Stimulated activated naive B cell treated with anti-CD40 and anti-IgM and Interleukin-4, amounts not matched to agents 10 μg/mL and 1 μg/mL and 100 μg/mL, for 72 hours (primary cell): ENCODE results near the gene DNAJA2.
"Not testable (repeated sequence)": the region's sequence is repeated elsewhere in the genome, so short reads cannot be mapped to it uniquely, and the experiment has no call there.

Source experiments
- ATAC-seq, 2 donors: fragments of 150-1000 bp; cut with Tn5 transposase; replicated peaks; 2 replicates each; pipeline ENCODE4 v1.10.0; 2021; ENCODE audit warnings: moderate library complexity in 1 of 2
- DNase-seq: peaks from one replicate; pipeline ENCODE4 v3.0.0; 2021
- H3K27ac Mint-ChIP-seq: one replicate; pipeline ENCODE4 v1.8.0; 2022; ENCODE audit warnings: mild to moderate bottlenecking, mixed read lengths
- H3K27me3 Mint-ChIP-seq, 2 donors: one replicate each; pipeline ENCODE4 v1.8.0; 2022; ENCODE audit warnings: mixed read lengths in 2 of 2
- H3K36me3 Mint-ChIP-seq, 2 donors: one replicate each; pipeline ENCODE4 v1.8.0; 2022; ENCODE audit warnings: mixed read lengths in 2 of 2, mild to moderate bottlenecking in 1 of 2
- H3K4me1 Mint-ChIP-seq, 2 donors: one replicate each; pipeline ENCODE4 v1.8.0; 2022; ENCODE audit warnings: mixed read lengths in 2 of 2, mild to moderate bottlenecking in 1 of 2
- H3K4me3 Mint-ChIP-seq, 2 donors: one replicate each; pipeline ENCODE4 v1.8.0; 2022; ENCODE audit warnings: mild to moderate bottlenecking in 2 of 2, mixed read lengths in 2 of 2, moderate library complexity in 1 of 2
- H3K9me3 Mint-ChIP-seq, 2 donors: one replicate each; pipeline ENCODE4 v1.8.0; 2022; ENCODE audit warnings: mixed read lengths in 2 of 2, mild to moderate bottlenecking in 1 of 2

The DNAJA2 gene

DNA sequence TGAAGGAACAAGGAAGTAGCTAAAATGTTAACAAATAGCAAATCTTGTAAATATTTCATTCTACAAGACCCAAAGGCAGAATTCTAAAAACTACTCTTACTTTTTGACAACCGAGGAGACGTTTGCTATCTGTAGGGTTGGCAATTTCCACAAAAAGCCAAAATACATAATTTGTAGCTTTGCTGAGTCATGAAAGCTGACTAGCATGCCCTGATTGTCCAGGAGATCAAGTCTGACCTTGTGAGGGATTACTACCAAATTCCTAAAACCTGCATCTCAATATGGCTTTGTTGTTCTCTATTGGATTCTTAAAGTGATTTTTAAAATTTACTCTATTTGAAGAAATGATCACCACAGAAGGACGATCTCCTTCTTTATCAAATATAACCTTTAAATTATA lies 10.8 kb downstream of the DNAJA2 start:
- H3K4me1 Mint-ChIP-seq, result peaks cover 24 to 39% of the 10 kb centered on the region in 2 donors
- no peak for DNase-seq
- no peaks in the 10 kb centered on the region for H3K9me3 Mint-ChIP-seq
- ATAC-seq, result no peak
- peak overlapping the region; percentile 81 for H3K27ac Mint-ChIP-seq
- peaks cover 32 to 62% of the 10 kb centered on the region in 2 donors for H3K36me3 Mint-ChIP-seq
- no peaks in the 10 kb centered on the region for H3K27me3 Mint-ChIP-seq
- H3K4me3 Mint-ChIP-seq, result no peak overlapping the region

DNA sequence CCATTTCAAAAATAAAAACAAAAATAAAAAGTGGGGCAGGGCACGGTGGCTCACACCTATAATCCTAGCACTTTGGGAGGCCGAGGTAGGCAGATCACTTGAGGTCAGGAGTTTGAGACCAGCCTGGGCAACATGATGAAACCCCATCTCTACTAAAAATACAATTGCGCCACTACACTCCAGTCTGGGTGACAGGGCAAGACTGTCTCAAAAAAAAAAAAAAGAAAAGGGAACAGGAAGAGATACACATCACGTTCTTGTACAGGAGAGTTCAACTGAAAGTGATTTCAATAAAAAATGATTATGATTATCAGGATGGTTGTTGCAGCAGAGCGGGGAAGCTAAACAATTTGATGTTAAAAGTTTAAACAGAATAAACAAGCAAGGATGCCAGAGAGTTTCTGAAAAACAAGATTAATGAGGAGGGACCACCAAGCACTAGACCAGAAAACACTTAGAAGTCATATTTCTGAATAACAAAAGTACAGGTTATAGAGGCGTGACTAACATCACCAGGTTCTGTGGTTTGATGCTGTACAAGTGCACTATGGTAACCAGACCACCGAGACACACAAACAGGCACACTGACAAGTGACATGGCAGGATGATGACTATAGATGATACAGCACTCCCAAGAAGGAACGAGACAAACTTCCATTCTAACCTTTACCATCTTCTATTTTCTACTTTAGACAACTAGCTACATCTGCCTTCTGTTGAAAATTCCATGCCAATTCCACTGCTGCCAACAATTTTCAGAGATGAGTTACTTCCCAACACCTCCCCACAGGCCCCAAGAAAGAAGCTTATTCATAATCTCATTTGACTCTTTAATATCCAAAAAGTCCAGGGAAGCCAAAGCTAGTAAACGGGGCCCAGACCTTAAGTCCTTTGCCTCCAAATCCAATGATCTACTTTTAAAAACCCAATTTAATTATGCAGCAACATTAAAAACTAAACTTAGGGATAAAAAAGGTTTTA lies 11.8 kb downstream of the DNAJA2 start:
- ATAC-seq (peak; percentile 90 to 95), DNase-seq (no peak)
- Mint-ChIP-seq H3K4me1 (peaks cover 21 to 35% of the 10 kb centered on the region in 2 donors), H3K27me3 (no peaks in the 10 kb centered on the region), H3K9me3 (no peaks in the 10 kb centered on the region), H3K4me3 (no peak overlapping the region), H3K36me3 (peaks cover 32 to 63% of the 10 kb centered on the region in 2 donors), H3K27ac (peak overlapping the region; percentile 81)

DNA sequence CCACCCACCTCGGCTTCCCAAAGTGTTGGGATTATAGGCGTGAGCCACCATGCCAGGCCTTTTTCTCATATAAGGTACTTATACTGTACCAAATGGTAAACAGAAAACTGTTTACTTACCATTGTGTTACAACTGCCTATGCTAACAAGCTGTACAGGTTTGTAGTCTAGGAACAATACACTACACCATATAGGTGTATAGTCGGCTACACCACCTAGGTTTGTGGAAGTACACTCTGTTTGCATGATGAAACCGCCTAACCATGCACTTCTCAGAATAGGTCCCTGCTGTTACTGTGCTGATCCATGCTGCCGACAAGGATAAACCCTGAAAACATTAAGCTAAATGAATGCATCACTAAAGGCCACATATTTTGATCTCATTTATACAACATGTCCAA lies 18.9 kb downstream of the DNAJA2 start:
- H3K36me3 Mint-ChIP-seq, result peaks cover 26 to 32% of the 10 kb centered on the region in 2 donors
- H3K4me1 Mint-ChIP-seq, result peaks cover 2 to 13% of the 10 kb centered on the region in 2 donors
- no peaks in the 10 kb centered on the region for H3K27me3 Mint-ChIP-seq
- no peak for DNase-seq
- H3K9me3 Mint-ChIP-seq, result no peaks in the 10 kb centered on the region
- H3K4me3 Mint-ChIP-seq, result no peak overlapping the region
- no peak for ATAC-seq
- H3K27ac Mint-ChIP-seq, result no peak overlapping the region

DNA sequence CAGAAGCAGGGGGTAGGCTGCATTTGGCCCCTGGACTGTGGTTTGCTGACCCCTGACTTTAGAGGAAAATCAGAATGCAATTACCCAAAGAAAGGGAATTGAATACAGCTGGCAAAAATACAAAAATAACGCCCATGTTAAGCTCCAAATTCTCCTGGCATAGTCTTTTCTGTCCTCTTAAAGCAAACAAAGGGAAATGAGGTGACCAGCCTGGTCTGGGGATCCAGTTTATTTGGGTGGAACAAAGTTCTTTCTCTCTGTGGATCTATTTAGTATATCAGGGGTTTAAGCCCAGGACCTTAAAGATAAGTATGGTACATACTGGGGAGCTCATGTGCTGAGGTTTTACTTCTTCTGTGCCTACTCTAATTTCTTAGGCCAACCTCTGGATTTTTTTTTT lies 23.5 kb downstream of the DNAJA2 start:
- no peaks in the 10 kb centered on the region for H3K27me3 Mint-ChIP-seq
- H3K27ac Mint-ChIP-seq, result no peak overlapping the region
- no peak for DNase-seq
- no peaks in the 10 kb centered on the region for H3K9me3 Mint-ChIP-seq
- H3K4me1 Mint-ChIP-seq, result peaks cover 0 to 5% of the 10 kb centered on the region in 2 donors
- no peak overlapping the region for H3K4me3 Mint-ChIP-seq
- ATAC-seq, result no peak
- H3K36me3 Mint-ChIP-seq, result peaks cover 4 to 6% of the 10 kb centered on the region in 2 donors

DNA sequence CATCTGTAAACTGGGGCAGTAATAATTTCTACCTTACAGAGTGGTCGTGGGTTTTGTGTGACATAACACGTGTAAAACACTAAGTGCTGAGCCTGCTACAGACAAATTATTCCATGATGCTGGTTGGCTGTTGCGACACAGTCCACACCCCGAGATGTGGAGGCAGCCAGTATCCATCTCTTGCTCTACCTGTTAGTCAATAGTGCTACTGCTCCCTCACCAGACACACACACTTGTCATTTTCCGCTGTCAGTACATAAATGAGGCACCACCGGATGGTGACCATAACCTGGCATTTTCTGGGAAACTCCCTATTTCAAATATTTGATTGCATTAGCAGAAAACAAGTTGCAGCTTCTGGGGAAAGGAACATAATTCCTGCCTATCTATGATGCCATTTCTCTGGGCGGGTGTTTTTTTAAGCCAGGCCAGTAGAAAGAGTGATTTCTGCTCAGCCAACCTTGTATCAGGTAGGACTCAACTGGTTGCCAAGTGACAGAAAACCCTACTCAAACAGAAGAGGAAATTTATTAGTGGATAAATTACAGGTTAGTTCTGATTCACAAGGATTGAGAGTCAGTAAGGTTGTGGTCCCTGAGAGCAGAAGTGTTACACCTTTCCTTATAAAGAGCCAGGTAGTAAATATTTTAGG lies 24.1 kb downstream of the DNAJA2 start:
- H3K4me3 Mint-ChIP-seq, result no peak overlapping the region
- H3K27me3 Mint-ChIP-seq, result no peaks in the 10 kb centered on the region
- no peaks in the 10 kb centered on the region for H3K9me3 Mint-ChIP-seq
- H3K36me3 Mint-ChIP-seq, result peaks cover 0 to 3% of the 10 kb centered on the region in 2 donors
- H3K27ac Mint-ChIP-seq, result no peak overlapping the region
- no peak for DNase-seq
- ATAC-seq, result peak in 1 of 2 donors; percentile 73
- H3K4me1 Mint-ChIP-seq, result peaks cover 0 to 5% of the 10 kb centered on the region in 2 donors

DNA sequence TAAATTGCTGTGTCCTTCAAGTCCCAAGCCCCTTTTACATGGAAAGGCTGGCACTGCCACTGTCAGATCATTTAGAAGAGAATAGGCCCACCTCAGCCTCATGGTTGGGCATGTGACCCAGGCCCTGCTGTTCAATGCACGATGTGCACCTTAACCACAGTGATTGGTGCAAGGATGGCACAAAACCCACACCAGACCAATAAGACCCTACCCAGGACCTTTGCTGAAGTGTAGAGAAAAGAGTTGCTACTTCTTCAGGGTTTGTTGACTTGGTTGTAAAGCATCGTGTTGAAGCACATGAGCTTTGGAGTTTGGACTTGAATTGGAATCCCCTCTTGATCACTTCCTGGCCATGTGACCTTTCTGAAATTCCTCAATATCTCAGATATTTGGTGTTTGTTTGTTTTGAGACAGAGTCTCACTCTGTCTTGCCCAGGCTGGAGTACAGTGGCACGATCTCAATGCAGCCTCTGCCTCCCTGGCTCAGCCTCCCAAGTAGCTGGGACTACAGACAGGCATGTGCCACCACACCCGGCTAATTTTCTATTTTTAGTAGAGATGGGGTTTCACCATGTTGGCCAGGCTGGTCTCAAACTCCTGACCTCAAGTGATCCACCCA lies 24.8 kb downstream of the DNAJA2 start:
- H3K36me3 Mint-ChIP-seq, result no peaks in the 10 kb centered on the region
- H3K27me3 Mint-ChIP-seq, result no peaks in the 10 kb centered on the region
- H3K27ac Mint-ChIP-seq, result no peak overlapping the region
- H3K4me3 Mint-ChIP-seq, result no peak overlapping the region
- peaks cover 0 to 2% of the 10 kb centered on the region in 2 donors for H3K9me3 Mint-ChIP-seq
- DNase-seq (no peak), ATAC-seq (no peak)
- H3K4me1 Mint-ChIP-seq, result peaks cover 0 to 5% of the 10 kb centered on the region in 2 donors

DNA sequence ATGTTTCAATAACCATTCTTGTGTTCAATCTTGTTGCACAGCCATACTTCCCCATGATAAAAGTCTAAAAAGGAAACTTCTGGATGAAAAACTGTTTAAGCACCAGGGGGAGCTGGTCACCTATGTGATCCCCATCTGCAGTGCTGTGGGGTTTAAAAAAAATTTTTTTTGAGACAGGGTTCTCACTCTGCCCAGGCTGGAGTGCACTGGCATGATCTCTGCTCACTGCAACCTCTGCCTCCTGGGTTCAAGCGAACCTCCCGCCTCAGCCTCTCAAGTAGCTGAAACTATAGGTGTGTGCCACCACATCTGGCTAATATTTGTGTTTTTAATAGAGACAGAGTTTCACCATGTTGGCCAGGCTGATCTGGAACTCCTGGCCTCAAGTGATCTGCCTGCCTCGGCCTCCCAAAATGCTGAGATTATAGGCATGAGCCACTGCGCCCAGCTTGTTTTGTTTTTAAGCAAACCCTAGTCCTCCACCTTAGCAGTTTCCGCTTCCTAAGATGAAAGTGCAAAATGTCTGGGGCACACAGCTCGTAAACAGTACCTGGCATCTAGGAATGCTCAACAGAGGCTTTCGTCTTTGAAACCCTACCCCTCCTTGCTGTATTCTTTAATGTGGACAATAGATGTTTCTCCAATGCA lies 25.4 kb downstream of the DNAJA2 start:
- no peak overlapping the region for H3K4me3 Mint-ChIP-seq
- no peaks in the 10 kb centered on the region for H3K36me3 Mint-ChIP-seq
- peak; percentile 81 to 84 for ATAC-seq
- H3K9me3 Mint-ChIP-seq, result peaks cover 0 to 2% of the 10 kb centered on the region in 2 donors
- DNase-seq, result peak; percentile 14
- peaks cover 3 to 5% of the 10 kb centered on the region in 2 donors for H3K4me1 Mint-ChIP-seq
- no peaks in the 10 kb centered on the region for H3K27me3 Mint-ChIP-seq
- H3K27ac Mint-ChIP-seq, result no peak overlapping the region

DNA sequence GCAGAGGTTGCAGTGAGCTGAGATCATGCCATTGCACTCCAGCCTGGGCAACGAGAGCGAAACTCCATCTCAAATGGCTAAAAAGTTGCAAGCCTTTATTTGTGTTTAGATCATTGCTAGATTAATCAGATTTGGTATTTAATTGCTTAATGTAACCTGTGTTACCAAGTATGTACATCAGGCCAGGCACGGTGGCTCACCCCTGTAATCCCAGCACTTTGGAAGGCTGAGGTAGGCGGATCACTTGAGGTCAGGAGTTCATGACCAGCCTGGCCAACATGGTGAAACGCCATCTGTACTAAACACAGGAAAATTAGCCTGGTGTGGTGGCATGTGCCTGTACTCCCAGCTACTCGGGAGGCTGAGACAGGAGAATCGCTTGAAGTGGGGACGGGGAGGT lies 28.8 kb downstream of the DNAJA2 start:
- not testable (repeated sequence) for H3K27me3 Mint-ChIP-seq, H3K4me3 Mint-ChIP-seq, H3K36me3 Mint-ChIP-seq, DNase-seq, H3K27ac Mint-ChIP-seq, H3K4me1 Mint-ChIP-seq, ATAC-seq, H3K9me3 Mint-ChIP-seq

DNA sequence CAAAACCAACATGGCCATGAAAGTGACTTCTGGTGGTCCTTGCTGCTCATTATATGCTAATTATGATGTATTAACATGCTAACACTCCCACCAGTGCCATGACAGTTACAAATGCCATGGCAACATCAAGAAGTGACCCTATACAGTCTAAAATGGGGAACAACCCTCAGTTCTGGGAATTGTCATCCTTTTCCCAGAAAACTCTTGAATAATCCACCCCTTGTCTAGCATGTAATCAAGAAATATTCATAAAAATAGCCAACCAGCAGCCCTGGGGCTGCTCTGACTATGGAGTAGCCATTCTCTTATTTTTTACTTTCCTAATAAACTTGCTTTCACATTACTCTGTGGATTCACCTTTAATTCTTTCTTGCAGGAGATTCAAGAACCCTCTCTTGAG lies 35.9 kb downstream of the DNAJA2 start:
- peaks cover 0 to 3% of the 10 kb centered on the region in 2 donors for H3K9me3 Mint-ChIP-seq
- H3K27ac Mint-ChIP-seq, result no peak overlapping the region
- H3K4me1 Mint-ChIP-seq, result peaks cover 6 to 8% of the 10 kb centered on the region in 2 donors
- ATAC-seq, result no peak
- H3K4me3 Mint-ChIP-seq, result no peak overlapping the region
- peaks cover 0 to 6% of the 10 kb centered on the region in 2 donors for H3K27me3 Mint-ChIP-seq
- peaks cover 3 to 7% of the 10 kb centered on the region in 2 donors for H3K36me3 Mint-ChIP-seq
- DNase-seq, result no peak

DNA sequence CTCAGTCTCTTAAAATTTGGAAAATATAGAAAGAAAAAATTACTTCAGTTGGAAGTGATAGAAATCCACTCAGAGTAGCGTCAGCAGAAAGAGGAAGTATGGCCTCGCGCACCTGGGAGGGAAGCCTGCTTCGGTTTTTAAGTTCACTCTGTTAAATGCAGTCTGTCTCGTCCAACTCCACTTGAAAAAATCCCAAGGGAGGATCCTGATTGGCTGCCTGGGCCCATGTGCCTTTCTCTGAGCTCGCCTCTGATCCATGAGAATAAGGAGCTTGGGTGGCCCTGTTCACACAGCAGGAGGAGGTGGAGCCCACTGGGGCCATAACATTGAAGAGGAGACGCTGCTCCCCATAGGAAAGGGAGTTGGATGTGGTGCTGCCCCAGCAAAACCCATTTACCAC lies 40.7 kb downstream of the DNAJA2 start:
- H3K27me3 Mint-ChIP-seq, result peaks cover 0 to 6% of the 10 kb centered on the region in 2 donors
- ATAC-seq (peak; percentile 89 to 90), DNase-seq (peak; percentile 38)
- peaks cover 6 to 17% of the 10 kb centered on the region in 2 donors for H3K4me1 Mint-ChIP-seq
- H3K4me3 Mint-ChIP-seq, result peak overlapping the region; percentile 61 to 66
- peaks cover 6 to 10% of the 10 kb centered on the region in 2 donors for H3K36me3 Mint-ChIP-seq
- peaks cover 0 to 3% of the 10 kb centered on the region in 2 donors for H3K9me3 Mint-ChIP-seq
- peak overlapping the region; percentile 88 for H3K27ac Mint-ChIP-seq

DNA sequence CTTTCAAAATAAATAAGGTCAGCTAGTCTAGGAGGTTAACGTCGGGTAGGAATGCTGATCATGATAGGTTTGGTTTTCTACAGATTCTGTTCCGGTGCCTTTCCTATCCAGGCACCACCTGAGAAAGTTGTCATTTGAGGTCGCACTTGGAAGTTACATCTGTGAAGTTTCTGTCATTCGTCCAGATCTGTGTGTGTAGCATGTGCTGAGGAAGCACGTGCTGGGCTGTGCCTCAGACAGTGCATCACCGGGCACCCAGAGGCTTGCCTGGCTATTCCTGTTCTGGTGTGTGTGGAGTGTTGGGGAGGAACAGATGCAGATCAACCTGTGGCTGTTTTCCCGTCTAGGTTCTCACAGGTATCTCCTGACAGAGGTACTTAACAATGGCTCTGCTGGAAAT lies 42.6 kb downstream of the DNAJA2 start:
- no peak overlapping the region for H3K27ac Mint-ChIP-seq
- DNase-seq (no peak), ATAC-seq (no peak)
- peaks cover 6 to 17% of the 10 kb centered on the region in 2 donors for H3K4me1 Mint-ChIP-seq
- peaks cover 9 to 18% of the 10 kb centered on the region in 2 donors for H3K36me3 Mint-ChIP-seq
- H3K4me3 Mint-ChIP-seq, result no peak overlapping the region
- H3K9me3 Mint-ChIP-seq, result peaks cover 0 to 3% of the 10 kb centered on the region in 2 donors
- peaks cover 0 to 6% of the 10 kb centered on the region in 2 donors for H3K27me3 Mint-ChIP-seq

DNA sequence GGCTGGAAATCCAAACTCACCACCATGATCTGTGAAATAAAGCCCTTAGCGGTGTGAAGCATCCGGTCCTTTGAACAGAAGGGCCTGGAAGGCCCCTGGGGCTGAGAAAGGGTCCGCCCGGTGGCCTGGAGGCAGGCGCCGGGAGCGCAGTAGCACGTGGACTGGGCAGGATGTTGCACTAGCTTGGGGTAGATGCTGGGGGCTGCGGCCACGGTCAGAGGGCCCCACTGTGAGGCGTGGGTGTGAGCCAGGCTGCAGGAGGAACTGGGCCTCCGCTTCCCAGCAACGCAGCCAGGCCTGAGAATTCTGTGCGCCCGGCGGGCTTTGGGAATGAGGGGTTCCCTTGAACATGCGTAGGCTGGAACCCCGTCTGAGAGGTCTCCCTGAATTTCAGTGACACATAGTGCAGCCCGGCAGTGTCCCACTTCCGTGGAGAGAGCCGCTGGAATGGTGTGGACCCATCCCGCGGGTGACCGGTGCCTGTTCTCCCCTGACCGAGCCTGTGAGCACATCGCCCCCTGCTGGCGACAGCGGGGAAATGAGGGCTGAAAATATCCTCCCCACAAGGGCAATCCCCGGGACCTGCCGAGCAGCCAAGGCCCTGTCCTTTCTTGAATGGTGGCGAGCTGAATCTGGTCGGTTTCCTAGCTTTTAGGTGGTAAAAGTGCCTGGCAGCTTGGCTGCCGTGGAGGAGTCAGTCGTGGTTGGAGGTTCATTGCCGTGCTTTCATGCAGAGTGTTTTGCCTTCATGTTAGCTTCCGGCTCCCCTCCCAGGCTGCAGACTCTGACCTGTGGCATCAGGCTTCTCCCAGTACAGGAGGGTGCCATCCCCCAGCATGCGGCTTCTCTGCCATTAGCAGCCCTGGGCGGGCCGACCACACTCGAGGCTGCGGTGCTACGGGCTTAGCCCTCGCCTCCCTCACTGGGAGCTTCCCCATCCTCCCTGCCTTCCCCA lies 43.8 kb downstream of the DNAJA2 start:
- H3K36me3 Mint-ChIP-seq, result peaks cover 9 to 18% of the 10 kb centered on the region in 2 donors
- H3K27ac Mint-ChIP-seq, result no peak overlapping the region
- ATAC-seq, result peak; percentile 80 to 82
- peaks cover 0 to 3% of the 10 kb centered on the region in 2 donors for H3K9me3 Mint-ChIP-seq
- H3K4me1 Mint-ChIP-seq, result peaks cover 6 to 17% of the 10 kb centered on the region in 2 donors
- peaks cover 0 to 6% of the 10 kb centered on the region in 2 donors for H3K27me3 Mint-ChIP-seq
- peak; percentile 55 for DNase-seq
- H3K4me3 Mint-ChIP-seq, result no peak overlapping the region

DNA sequence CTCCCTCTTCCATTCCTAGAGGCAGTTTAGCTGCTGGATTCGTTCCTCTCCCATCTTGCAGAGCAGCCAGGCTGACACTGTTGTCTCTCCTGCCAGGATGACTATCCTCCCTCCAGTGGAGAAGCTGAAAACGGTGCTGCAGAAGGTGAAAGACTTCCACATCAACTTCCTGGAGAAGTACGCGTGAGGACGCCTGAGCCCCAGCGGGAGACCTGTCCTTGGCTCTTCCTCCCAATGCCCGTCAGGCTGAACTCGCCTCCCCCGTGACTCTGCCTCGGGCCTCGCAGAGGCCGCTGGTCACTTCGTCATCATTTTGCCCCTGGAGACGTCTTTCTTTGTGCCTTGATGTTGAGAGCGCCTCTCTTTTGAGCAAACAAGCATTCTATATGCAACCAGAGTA lies 44.7 kb downstream of the DNAJA2 start:
- Mint-ChIP-seq H3K27ac (no peak overlapping the region), H3K36me3 (peaks cover 9 to 22% of the 10 kb centered on the region in 2 donors), H3K9me3 (peaks cover 0 to 3% of the 10 kb centered on the region in 2 donors), H3K4me3 (no peak overlapping the region), H3K27me3 (peaks cover 0 to 6% of the 10 kb centered on the region in 2 donors), H3K4me1 (peaks cover 6 to 17% of the 10 kb centered on the region in 2 donors)
- DNase-seq, result no peak
- no peak for ATAC-seq
